ENCODE results near the gene PRRG3.

Gene PRRG3

GRCh38 chrX:151743651-151744470 is 48.6 kb downstream of the PRRG3 start:
- DNase-seq (ENCODE audit: low spot score): no peak

GRCh38 chrX:151745651-151746050 is 50.4 kb downstream of the PRRG3 start:
- DNase-seq (ENCODE audit: low spot score): no peak

- no peak for DNase-seq (ENCODE audit: low spot score)
Observed at GRCh38 chrX:151746502-151746901, 51.2 kb downstream of the PRRG3 start.

- DNase-seq (ENCODE audit: low spot score): no peak
Observed at GRCh38 chrX:151750511-151750910, 55.3 kb downstream of the PRRG3 start.

GRCh38 chrX:151752847-151753246 is 57.6 kb downstream of the PRRG3 start:
- DNase-seq (ENCODE audit: low spot score): no peak

GRCh38 chrX:151753313-151754046 is 58.2 kb downstream of the PRRG3 start:
- peak; percentile 73 for DNase-seq (ENCODE audit: low spot score)

- peak; percentile 13 for DNase-seq (ENCODE audit: low spot score)
Observed at GRCh38 chrX:151754047-151754429, 58.8 kb downstream of the PRRG3 start.

GRCh38 chrX:151754641-151755215 is 59.5 kb downstream of the PRRG3 start:
- DNase-seq (ENCODE audit: low spot score): no peak

All from iPS-NIHi11 (cell line).